Muscle layer of colon (tissue), 2 donors: ENCODE data around the gene BAIAP2L2.
A peak's percentile ranks its signal among the peaks of the same experiment; 100 is the strongest.

Experiments
- H3K27ac ChIP-seq: one replicate; pipeline ENCODE4 v1.7.0; 2013; ENCODE audit warnings: low read depth, mild to moderate bottlenecking, low read length, moderate library complexity
- H3K27me3 ChIP-seq, 2 donors: one replicate each; pipeline ENCODE4 v1.7.0; 2013; ENCODE audit warnings: low read length in 2 of 2, mild to moderate bottlenecking in 2 of 2; ENCODE audit not compliant: insufficient read depth in 2 of 2, control insufficient read depth in 1 of 2
- H3K36me3 ChIP-seq: one replicate; pipeline ENCODE4 v1.7.0; 2013; ENCODE audit warnings: mild to moderate bottlenecking, low read length; ENCODE audit not compliant: insufficient read depth
- H3K4me1 ChIP-seq: one replicate; pipeline ENCODE4 v1.7.0; 2013; ENCODE audit warnings: mild to moderate bottlenecking, low read length; ENCODE audit not compliant: insufficient read depth
- H3K4me3 ChIP-seq, 2 donors: one replicate each; pipeline ENCODE4 v1.7.0; 2013; ENCODE audit warnings: low read length in 2 of 2, low read depth in 1 of 2, mild to moderate bottlenecking in 1 of 2, moderate library complexity in 1 of 2
- H3K9ac ChIP-seq: one replicate; pipeline ENCODE4 v1.7.0; 2013; ENCODE audit warnings: low read length
- H3K9me3 ChIP-seq: one replicate; pipeline ENCODE4 v1.7.0; 2013; ENCODE audit warnings: mild to moderate bottlenecking, low read length
- donor health status: abdominal sarcoma.
- donor health status: Adenocarcinoma of cecum.

Gene BAIAP2L2

DNA sequence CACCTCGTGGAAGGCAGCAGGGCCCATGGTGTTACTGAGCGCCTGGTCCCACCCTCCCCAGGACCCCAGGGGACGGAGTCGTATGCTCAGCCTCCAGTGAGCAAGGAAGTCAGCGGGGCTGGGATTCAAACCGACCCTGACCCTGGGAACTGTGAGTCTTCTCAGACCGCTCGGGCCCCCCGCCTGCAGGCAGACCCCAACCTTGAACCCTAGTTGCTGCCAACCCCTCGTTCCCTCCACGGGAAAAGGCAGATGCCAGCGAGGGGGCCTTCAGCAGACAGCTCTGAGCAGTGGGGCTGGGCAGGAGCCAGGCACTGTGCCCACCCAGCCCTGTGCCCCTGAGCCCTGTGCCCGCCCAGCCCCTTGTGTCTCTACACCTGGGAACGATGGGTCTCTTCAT is 32.9 kb downstream of the BAIAP2L2 start:
- H3K9ac ChIP-seq, result no peak overlapping the region
- no peak overlapping the region for H3K4me3 ChIP-seq
- no peaks in the 10 kb centered on the region for H3K36me3 ChIP-seq
- peaks cover 0 to 24% of the 10 kb centered on the region in 2 donors for H3K27me3 ChIP-seq
- H3K4me1 ChIP-seq, result peaks cover 7% of the 10 kb centered on the region
- H3K9me3 ChIP-seq, result no peaks in the 10 kb centered on the region
- no peak overlapping the region for H3K27ac ChIP-seq

DNA sequence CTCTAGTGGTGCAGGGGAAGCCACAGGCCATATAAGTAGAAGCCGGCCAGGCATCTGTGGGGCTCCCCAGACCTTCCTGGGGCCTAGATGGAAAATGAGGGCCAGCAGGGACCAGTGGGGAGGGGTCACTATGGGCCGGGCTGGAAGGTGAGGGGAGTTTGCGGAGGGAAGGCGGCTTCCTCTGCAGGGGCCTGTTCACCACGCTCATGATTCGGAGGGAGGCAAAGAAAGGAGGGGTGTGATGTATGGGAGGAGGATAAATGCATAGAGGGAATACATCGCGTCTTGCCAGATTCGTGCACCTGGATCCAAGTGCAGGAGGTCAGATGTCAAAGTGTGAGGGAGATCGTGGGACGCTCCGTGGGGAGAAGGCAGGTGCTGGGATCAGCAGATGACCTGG is 33.4 kb downstream of the BAIAP2L2 start:
- Histone ChIP-seq H3K4me1 (peaks cover 7% of the 10 kb centered on the region), H3K27ac (no peak overlapping the region), H3K9ac (no peak overlapping the region), H3K4me3 (no peak overlapping the region), H3K9me3 (no peaks in the 10 kb centered on the region), H3K36me3 (no peaks in the 10 kb centered on the region), H3K27me3 (peaks cover 0 to 19% of the 10 kb centered on the region in 2 donors)

DNA sequence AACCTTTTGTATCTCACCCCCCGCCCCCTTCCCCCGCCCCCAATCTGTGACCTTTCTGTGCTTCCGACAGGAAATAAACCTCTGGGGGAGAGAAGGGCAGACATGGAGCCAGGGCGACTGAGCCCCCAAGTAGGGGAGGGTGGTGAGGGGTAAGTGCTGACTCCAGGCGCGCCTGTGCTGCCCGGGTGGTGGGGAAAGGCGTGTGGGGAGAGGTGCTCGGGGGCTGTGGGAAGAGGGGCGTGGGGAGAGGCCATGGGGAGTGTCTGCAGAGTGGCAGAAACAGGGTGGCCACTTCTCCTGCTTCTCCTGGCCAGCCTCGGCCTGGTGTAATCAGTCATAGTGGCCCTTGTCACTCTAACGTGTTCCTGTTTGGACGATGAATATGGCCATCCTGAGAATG is 34.5 kb downstream of the BAIAP2L2 start:
- Histone ChIP-seq H3K27me3 (peaks cover 0 to 11% of the 10 kb centered on the region in 2 donors), H3K27ac (no peak overlapping the region), H3K4me3 (no peak overlapping the region), H3K9ac (no peak overlapping the region), H3K9me3 (no peaks in the 10 kb centered on the region), H3K4me1 (no peaks in the 10 kb centered on the region), H3K36me3 (no peaks in the 10 kb centered on the region)

DNA sequence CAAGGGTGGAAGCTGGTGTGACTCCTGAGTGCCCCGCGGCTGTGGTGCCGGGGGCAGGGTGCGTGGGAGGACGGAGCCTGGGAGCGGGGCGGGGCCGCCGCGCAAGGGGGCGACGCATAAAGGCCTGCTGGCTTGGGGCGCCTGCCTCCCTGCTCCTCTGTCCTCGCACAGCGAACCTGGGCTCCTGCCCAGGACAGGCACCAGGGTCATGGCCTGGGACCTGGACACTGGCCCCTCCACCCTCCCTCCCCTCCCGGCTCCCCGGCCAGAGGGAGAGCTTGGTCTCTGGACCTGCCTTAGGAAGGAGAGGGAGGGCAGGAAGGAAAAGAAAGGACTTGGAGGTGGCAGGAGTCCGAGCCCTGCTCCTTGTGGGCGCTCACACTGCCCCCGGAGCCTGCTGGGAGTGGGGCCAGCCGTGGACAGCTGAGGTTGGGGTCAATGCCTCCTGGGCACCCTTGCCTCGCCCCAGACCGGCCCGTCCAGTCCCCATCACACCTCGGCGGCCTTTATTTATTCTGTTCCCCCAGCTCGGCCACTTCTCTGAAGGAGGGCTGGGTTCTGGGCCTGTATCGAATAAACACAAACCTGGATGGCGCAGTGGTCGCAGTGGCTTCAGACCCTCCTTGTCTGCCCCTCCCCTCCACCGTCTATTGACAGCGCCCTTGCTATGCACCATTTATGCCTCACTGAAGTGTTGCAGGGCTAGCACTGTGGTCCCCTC is 35.2 kb downstream of the BAIAP2L2 start:
- no peak overlapping the region for H3K27ac ChIP-seq
- H3K9me3 ChIP-seq, result no peaks in the 10 kb centered on the region
- peaks cover 3% of the 10 kb centered on the region for H3K4me1 ChIP-seq
- H3K36me3 ChIP-seq, result no peaks in the 10 kb centered on the region
- H3K9ac ChIP-seq, result no peak overlapping the region
- H3K4me3 ChIP-seq, result no peak overlapping the region
- H3K27me3 ChIP-seq, result peaks cover 0 to 4% of the 10 kb centered on the region in 2 donors

DNA sequence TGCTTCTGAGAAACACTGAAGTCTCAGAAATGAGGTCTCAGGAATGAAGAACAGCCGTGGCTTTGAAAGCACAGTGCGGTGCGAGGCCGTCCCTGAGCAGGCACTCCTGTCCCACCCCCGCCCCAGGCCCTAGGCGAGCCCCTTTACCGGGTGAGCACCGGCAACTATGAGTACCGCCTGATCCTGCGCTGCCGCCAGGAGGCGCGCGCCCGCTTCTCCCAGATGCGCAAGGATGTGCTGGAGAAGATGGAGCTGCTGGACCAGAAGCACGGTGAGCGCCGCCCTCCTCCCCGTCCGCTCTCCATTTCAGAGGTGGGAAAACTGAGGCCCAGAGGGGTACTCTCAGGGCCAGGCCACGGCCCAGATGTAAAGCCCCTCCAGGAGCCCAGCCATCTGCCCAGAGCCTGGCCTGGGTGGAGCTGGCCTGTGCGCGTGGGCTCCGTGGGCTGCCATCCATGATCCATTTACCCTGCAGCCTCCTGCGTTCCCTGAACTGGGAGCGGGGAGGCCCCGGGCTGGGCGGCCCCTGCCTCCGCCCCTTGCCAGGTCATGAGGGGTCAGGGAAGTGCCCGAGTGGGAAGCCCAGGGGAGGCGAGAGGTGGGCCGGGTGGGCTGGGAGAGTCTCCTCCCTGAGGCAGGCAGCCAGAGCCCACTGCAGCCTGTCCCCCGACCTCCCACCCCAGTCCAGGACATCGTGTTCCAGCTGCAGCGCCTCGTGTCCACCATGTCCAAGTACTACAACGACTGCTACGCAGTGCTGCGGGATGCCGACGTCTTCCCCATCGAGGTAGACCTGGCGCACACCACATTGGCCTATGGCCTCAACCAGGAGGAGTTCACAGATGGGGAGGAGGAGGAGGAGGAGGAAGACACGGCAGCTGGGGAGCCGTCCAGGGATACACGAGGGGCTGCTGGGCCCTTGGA is 36.0 kb downstream of the BAIAP2L2 start:
- Histone ChIP-seq H3K36me3 (no peaks in the 10 kb centered on the region), H3K4me3 (no peak overlapping the region), H3K27me3 (no peaks in the 10 kb centered on the region), H3K4me1 (peaks cover 11% of the 10 kb centered on the region), H3K9ac (no peak overlapping the region), H3K27ac (no peak overlapping the region), H3K9me3 (no peaks in the 10 kb centered on the region)

DNA sequence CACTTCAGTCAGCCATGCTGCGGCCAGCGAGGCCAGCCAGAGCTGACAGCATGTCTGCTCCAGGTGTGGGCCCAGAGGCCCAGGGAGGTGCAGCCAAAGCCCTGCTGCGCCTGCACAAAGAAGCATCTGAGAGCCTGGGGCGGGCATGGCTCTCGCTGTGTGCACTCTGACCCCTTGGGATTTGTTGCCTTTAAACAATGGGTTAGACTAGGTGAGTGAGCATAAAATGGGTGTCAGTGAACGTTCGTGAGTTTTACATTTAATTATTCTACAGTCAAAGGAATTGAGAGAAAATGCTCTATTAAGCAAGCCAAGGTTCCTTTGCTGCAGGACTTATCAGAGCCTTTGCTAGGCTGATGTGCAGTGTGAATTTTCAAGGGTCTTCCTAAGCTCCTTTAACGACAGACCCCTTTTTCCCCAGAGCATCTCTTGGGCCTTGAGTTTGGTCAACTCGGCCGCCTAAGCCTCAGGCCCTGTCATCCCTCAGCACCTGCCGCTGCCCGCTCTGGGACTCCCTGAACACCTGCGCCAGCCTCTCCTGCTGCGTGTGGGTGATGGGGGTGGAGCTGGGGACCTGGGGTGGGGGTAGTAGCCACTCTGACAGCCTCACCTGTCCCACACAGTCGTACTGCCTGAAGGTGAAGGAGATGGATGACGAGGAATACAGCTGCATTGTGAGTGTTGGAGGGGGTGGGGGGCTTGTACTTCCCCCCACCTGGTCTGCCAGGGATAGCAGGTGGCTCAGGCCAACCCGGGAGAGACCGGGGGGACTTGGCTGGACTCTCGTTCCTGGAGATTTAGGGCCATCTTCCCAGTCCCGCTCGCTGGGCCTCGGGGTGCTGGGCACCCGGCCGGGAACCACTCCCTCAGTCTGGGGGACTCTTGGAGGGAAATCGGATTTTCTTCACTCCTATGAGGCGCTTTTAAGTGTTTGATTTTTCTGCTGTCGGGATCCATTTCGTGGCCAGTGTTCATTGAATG is 37.0 kb downstream of the BAIAP2L2 start:
- Histone ChIP-seq H3K36me3 (no peaks in the 10 kb centered on the region), H3K9me3 (no peaks in the 10 kb centered on the region), H3K4me3 (no peak overlapping the region), H3K27ac (no peak overlapping the region), H3K4me1 (peaks cover 20% of the 10 kb centered on the region), H3K9ac (no peak overlapping the region), H3K27me3 (no peaks in the 10 kb centered on the region)

DNA sequence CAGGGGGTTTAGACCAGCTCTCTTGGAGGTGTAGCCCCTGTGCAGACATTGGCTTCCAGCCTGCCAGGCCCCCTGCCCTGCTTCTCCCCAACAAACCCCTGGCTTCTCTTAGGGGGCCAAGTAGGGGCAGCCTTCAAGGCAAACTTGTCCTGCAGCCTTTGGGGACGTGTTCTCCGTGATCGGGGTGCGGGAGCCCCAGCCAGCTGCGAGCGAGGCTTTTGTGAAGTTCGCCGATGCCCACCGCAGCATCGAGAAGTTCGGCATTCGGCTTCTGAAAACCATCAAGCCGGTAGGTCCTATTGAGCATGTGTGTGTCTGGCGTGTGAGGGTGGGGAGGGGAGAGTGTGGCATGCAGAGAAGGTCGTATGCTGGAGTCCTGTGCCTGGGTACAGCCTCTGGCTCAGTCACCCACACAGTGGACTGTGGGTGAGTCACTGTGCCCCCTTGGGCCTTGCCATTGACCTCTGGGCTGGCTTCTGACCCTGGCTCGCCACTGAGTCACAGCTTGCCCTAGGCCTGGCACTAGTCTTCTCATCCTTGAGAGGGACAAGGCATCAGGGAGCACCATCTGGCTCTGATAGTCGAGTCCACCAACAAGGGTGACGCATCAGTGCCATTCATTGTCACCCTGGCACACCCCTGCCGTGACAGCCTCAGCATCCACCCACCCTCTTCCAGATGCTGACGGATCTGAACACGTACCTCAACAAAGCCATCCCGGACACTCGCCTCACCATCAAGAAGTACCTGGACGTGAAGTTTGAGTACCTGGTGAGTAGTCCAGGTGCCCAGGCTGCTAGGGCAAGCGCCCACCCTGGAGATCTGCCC is 37.9 kb downstream of the BAIAP2L2 start:
- Histone ChIP-seq H3K9ac (no peak overlapping the region), H3K36me3 (no peaks in the 10 kb centered on the region), H3K27ac (no peak overlapping the region), H3K27me3 (no peaks in the 10 kb centered on the region), H3K4me3 (no peak overlapping the region), H3K9me3 (no peaks in the 10 kb centered on the region), H3K4me1 (peaks cover 22% of the 10 kb centered on the region)

GRCh38 chr22:38071421-38072321 is 38.8 kb downstream of the BAIAP2L2 start:
- Histone ChIP-seq H3K9me3 (no peaks in the 10 kb centered on the region), H3K4me1 (peaks cover 22% of the 10 kb centered on the region), H3K27ac (no peak overlapping the region), H3K36me3 (no peaks in the 10 kb centered on the region), H3K27me3 (no peaks in the 10 kb centered on the region), H3K4me3 (no peak overlapping the region), H3K9ac (no peak overlapping the region)

DNA sequence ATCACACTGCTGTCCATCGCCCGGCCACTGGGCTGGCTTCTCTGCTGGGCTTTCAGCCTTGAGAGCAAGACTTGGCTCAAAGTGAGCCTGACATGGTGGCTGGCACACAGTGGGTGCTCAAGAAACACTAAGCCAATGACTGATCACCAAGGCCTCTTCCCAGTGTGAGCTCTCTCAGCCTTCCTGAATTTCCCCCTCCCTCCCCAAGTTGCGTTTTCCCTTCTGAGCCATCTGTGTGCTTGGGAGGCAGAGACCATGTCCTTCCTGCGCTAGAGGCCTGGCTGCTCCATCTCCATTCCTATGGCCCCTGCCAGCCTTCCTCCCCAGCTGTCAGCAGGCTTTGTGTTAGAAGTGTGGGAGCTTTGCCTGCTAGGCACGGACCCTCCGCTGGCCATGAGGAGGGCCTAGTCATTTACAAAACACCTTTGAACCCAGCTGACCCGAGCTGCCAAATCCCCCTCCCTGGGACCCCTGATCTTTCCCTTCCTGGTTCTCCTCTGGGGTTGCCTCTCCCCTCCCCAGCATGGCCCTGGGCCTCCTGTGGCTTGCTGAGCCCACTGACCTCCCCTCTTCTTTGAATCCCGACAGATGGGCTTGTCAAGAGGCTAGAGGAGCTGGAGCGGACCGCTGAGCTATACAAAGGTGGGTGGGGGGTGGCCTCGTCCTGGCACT is 40.1 kb downstream of the BAIAP2L2 start:
- Histone ChIP-seq H3K4me3 (no peak overlapping the region), H3K9ac (no peak overlapping the region), H3K4me1 (peaks cover 22% of the 10 kb centered on the region), H3K36me3 (no peaks in the 10 kb centered on the region), H3K27me3 (no peaks in the 10 kb centered on the region), H3K9me3 (no peaks in the 10 kb centered on the region), H3K27ac (peak overlapping the region; percentile 44)
